ENCODE data around the gene ADAMTS9. TPM values are rescaled to one million over a fixed set of nuclear protein-coding genes. Genes with fewer than 3 reads are reported as not detected.
A peak's percentile ranks its signal among the peaks of the same experiment; 100 is the strongest.

Gene ADAMTS9
- total RNA-seq, 6 experiments from 2014 or later = 1.1 to 9.9 (median 3.5) TPM

- no peak for DNase-seq
- WGBS (ENCODE audit: insufficient coverage, low coverage, low lambda C conversion rate, missing lambda C conversion rate) = 92% methylated on average over 2 of the region's 2 CpGs
- Histone ChIP-seq H3K4me3 (no peak overlapping the region), H3K27ac (no peak overlapping the region), H3K27me3 (no peaks in the 10 kb centered on the region), H3K36me3 (no peaks in the 10 kb centered on the region), H3K4me1 (peaks cover 0 to under 1% (median 0%) of the 10 kb centered on the region in 4 donors), H3K9me3 (no peaks in the 10 kb centered on the region)
- no peak for TF ChIP-seq CTCF (IDR thresholded peaks at IDR 0.05)
- TF ChIP-seq POLR2A (IDR thresholded peaks at IDR 0.05) = no peak
- intact Hi-C loops (cut with DNase I) = no loop called here
- ATAC-seq = no peak
Measured at GRCh38 chr3:64574194-64574593, 113.6 kb downstream of the ADAMTS9 start.

DNA sequence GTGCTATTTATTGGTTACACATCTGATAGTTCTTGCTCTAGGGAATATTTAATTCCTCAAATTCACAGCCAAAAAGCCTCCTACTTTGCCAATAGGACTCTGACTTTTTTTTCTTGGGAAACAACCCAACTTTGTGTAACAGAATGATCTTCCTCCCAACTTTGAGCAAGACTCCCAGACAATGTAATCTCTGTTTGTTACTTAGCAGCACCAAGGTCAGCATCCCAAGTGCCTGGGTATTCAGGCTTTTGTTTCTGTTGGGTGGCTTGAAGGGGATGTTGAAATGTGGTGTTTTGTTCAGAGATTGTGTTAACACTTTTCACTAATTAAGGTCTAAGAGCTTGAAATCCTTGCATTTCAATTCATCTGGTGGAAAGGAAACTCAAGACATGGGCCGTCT lies 115.8 kb downstream of the ADAMTS9 start:
- 83% methylated on average over 1 of the region's 1 CpG for WGBS (ENCODE audit: insufficient coverage, low coverage, low lambda C conversion rate, missing lambda C conversion rate)
- intact Hi-C loops (cut with DNase I) = no loop called here

GRCh38 chr3:64568895-64569517 lies 118.8 kb downstream of the ADAMTS9 start:
- intact Hi-C loops (cut with DNase I) = no loop called here
- Histone ChIP-seq H3K4me3 (no peak overlapping the region), H3K4me1 (peaks cover 0 to 7% (median 0%) of the 10 kb centered on the region in 4 donors), H3K9me3 (no peaks in the 10 kb centered on the region), H3K27me3 (no peaks in the 10 kb centered on the region), H3K27ac (no peak overlapping the region), H3K36me3 (no peaks in the 10 kb centered on the region)
- WGBS (ENCODE audit: insufficient coverage, low coverage, low lambda C conversion rate, missing lambda C conversion rate) = 35% methylated on average over 5 of the region's 5 CpGs
- no peak for DNase-seq
- peak; percentile 33 to 79 (median 74) for ATAC-seq
- TF ChIP-seq CTCF (IDR thresholded peaks at IDR 0.05) = no peak
- TF ChIP-seq POLR2A (IDR thresholded peaks at IDR 0.05) = no peak

More for the DNA sequence above, 115.8 kb downstream of the ADAMTS9 start:
- Histone ChIP-seq H3K9me3 (no peaks in the 10 kb centered on the region), H3K4me1 (peaks cover 0 to 7% (median 0%) of the 10 kb centered on the region in 4 donors), H3K4me3 (no peak overlapping the region), H3K36me3 (no peaks in the 10 kb centered on the region), H3K27me3 (no peaks in the 10 kb centered on the region), H3K27ac (no peak overlapping the region)
- ATAC-seq = no peak
- TF ChIP-seq POLR2A (IDR thresholded peaks at IDR 0.05) (no peak), CTCF (IDR thresholded peaks at IDR 0.05) (no peak)
- no peak for DNase-seq

GRCh38 chr3:64566859-64567258 lies 120.9 kb downstream of the ADAMTS9 start:
- Histone ChIP-seq H3K4me3 (no peak overlapping the region), H3K4me1 (peaks cover 0 to 7% (median 0%) of the 10 kb centered on the region in 4 donors), H3K27ac (no peak overlapping the region), H3K36me3 (no peaks in the 10 kb centered on the region), H3K9me3 (no peaks in the 10 kb centered on the region), H3K27me3 (no peaks in the 10 kb centered on the region)
- intact Hi-C loops (cut with DNase I) = no loop called here
- no peak for TF ChIP-seq CTCF (IDR thresholded peaks at IDR 0.05)
- no peak for TF ChIP-seq POLR2A (IDR thresholded peaks at IDR 0.05)
- ATAC-seq (no peak), DNase-seq (no peak)
- 82% methylated on average over 3 of the region's 3 CpGs for WGBS (ENCODE audit: insufficient coverage, low coverage, low lambda C conversion rate, missing lambda C conversion rate)
